ENCODE data around the gene IGFL2.
A peak's percentile ranks its signal among the peaks of the same experiment; 100 is the strongest.

Gene IGFL2

DNA sequence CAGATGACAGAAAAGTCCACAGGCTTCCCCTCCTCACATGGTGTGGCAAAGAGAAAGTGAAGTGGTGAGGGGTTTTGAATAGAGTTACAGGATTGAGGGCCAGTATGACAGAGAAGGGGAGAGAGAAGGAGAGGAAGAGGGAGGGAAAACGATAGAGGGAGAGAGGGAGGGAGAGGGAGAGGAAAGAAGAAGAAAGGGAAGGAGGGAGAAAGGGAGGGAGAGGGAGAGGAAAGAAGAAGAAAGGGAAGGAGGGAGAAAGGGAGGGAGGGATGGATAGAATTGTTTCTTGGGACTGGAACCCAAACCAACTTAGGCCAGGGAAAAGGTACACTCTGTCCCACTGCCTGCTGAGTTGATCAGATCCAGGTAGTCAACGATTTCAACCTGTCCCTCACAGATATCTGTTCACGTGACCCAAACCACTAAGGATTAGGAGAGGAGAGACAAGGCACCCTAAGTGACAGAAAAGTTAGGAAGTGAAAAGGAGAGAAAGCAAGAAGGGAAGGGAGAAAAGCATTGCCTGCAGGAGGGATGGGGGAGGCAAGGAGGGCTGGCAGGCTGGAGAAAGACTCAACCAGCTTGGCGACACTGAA lies 15.4 kb upstream of the IGFL2 start:
- Histone ChIP-seq H3K14ac (ENCODE audit: low read length in 2 of 2) (peak overlapping the region in 1 of 2 experiments; percentile 84), H3K27me3 (ENCODE audit: control insufficient read depth in 1 of 2, insufficient read depth in 1 of 2, low read length in 2 of 2) (no peaks in the 10 kb centered on the region), H3K9me3 (ENCODE audit: control insufficient read depth, low read length) (no peaks in the 10 kb centered on the region), H3K4me1 (ENCODE audit: control insufficient read depth, insufficient read depth, low read depth, low read length) (peaks cover 2% of the 10 kb centered on the region), H3K4me3 (ENCODE audit: insufficient read depth in 1 of 2, low read depth in 1 of 2, low read length in 2 of 2) (peak overlapping the region in 1 of 2 experiments; percentile 43), H2BK15ac (ENCODE audit: low read depth, poor library complexity, severe bottlenecking) (peak overlapping the region; percentile 26), H3K4me2 (ENCODE audit: low read length, poor library complexity, severe bottlenecking) (peak overlapping the region; percentile 41), H3K18ac (ENCODE audit: low read depth in 1 of 2, low read length in 2 of 2) (peak overlapping the region; percentile 90 to 96), H4K91ac (ENCODE audit: low read length) (peak overlapping the region; percentile 90), H2BK12ac (ENCODE audit: low read length in 2 of 2) (peak overlapping the region; percentile 1 to 79), H3K36me3 (ENCODE audit: control insufficient read depth in 1 of 2, insufficient read depth in 2 of 2, low read depth in 1 of 2, low read length in 2 of 2) (no peaks in the 10 kb centered on the region), H3K9ac (ENCODE audit: low read length) (peak overlapping the region; percentile 83), H3K79me1 (replicated peaks; ENCODE audit: low read length, poor library complexity, severe bottlenecking) (no peaks in the 10 kb centered on the region), H3K4ac (ENCODE audit: low read depth in 1 of 2, low read length in 2 of 2) (peak overlapping the region; percentile 61 to 94), H2AK5ac (ENCODE audit: low read length, severe bottlenecking) (peak overlapping the region; percentile 86), H3K23ac (ENCODE audit: low read length in 2 of 2) (no peak overlapping the region), H2BK5ac (ENCODE audit: low read depth, low read length, poor library complexity, severe bottlenecking) (peak overlapping the region; percentile 91), H2BK120ac (ENCODE audit: low read depth, low read length) (peak overlapping the region; percentile 80), H2AFZ (ENCODE audit: low read depth, low read length) (no peak overlapping the region), H3K27ac (ENCODE audit: low read length, poor library complexity, severe bottlenecking) (peak overlapping the region; percentile 99), H4K8ac (ENCODE audit: low read length) (peak overlapping the region; percentile 95)
- 89% methylated on average over 3 of the region's 4 CpGs for WGBS
- DNase-seq: no peak

DNA sequence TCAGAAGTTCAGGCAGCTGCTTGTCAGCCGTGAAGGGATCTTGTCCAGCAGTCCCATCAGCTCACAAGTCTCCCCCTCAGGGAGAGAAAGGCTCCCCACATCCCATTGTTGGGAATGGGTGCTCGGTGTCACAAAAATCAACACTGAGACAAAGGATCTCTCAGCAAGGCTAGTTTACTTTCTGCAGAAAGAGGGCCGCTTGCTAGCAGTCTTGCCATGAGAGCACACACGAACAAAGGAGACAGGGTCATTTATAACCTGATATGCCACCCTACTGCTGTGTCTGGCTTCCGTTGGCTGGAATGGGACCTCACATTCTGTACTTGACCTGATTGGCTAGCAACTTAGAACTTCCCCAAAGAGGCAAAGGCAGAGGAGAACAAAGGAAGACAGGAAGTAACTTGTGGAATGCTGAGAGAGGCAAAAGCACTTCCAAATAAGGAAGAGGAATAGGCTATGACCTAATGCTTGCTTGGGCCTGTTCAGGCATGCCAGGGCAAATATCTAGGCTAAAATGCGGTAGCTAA lies 14.9 kb upstream of the IGFL2 start:
- H4K8ac ChIP-seq (ENCODE audit: low read length): peak overlapping the region; percentile 95
- peak overlapping the region; percentile 86 for H2AK5ac ChIP-seq (ENCODE audit: low read length, severe bottlenecking)
- peak overlapping the region; percentile 1 to 79 for H2BK12ac ChIP-seq (ENCODE audit: low read length in 2 of 2)
- H3K4ac ChIP-seq (ENCODE audit: low read depth in 1 of 2, low read length in 2 of 2): peak overlapping the region; percentile 61 to 94
- H3K14ac ChIP-seq (ENCODE audit: low read length in 2 of 2): peak overlapping the region in 1 of 2 experiments; percentile 84
- H3K4me1 ChIP-seq (ENCODE audit: control insufficient read depth, insufficient read depth, low read depth, low read length): peaks cover 2% of the 10 kb centered on the region
- H3K4me3 ChIP-seq (ENCODE audit: insufficient read depth in 1 of 2, low read depth in 1 of 2, low read length in 2 of 2): peak overlapping the region in 1 of 2 experiments; percentile 43
- no peaks in the 10 kb centered on the region for H3K36me3 ChIP-seq (ENCODE audit: control insufficient read depth in 1 of 2, insufficient read depth in 2 of 2, low read depth in 1 of 2, low read length in 2 of 2)
- WGBS: 50% methylated on average over 6 of the region's 6 CpGs
- no peaks in the 10 kb centered on the region for H3K9me3 ChIP-seq (ENCODE audit: control insufficient read depth, low read length)
- peak; percentile 87 for DNase-seq
- H4K91ac ChIP-seq (ENCODE audit: low read length): peak overlapping the region; percentile 90
- peak overlapping the region; percentile 83 for H3K9ac ChIP-seq (ENCODE audit: low read length)
- no peak overlapping the region for H3K23ac ChIP-seq (ENCODE audit: low read length in 2 of 2)
- peak overlapping the region; percentile 80 for H2BK120ac ChIP-seq (ENCODE audit: low read depth, low read length)
- H3K4me2 ChIP-seq (ENCODE audit: low read length, poor library complexity, severe bottlenecking): no peak overlapping the region
- no peak overlapping the region for H2BK15ac ChIP-seq (ENCODE audit: low read depth, poor library complexity, severe bottlenecking)
- H3K27me3 ChIP-seq (ENCODE audit: control insufficient read depth in 1 of 2, insufficient read depth in 1 of 2, low read length in 2 of 2): no peaks in the 10 kb centered on the region
- peak overlapping the region; percentile 99 for H3K27ac ChIP-seq (ENCODE audit: low read length, poor library complexity, severe bottlenecking)
- no peaks in the 10 kb centered on the region for H3K79me1 ChIP-seq (replicated peaks; ENCODE audit: low read length, poor library complexity, severe bottlenecking)
- H2AFZ ChIP-seq (ENCODE audit: low read depth, low read length): no peak overlapping the region
- peak overlapping the region; percentile 69 for H2BK5ac ChIP-seq (ENCODE audit: low read depth, low read length, poor library complexity, severe bottlenecking)
- H3K18ac ChIP-seq (ENCODE audit: low read depth in 1 of 2, low read length in 2 of 2): peak overlapping the region; percentile 90 to 96

DNA sequence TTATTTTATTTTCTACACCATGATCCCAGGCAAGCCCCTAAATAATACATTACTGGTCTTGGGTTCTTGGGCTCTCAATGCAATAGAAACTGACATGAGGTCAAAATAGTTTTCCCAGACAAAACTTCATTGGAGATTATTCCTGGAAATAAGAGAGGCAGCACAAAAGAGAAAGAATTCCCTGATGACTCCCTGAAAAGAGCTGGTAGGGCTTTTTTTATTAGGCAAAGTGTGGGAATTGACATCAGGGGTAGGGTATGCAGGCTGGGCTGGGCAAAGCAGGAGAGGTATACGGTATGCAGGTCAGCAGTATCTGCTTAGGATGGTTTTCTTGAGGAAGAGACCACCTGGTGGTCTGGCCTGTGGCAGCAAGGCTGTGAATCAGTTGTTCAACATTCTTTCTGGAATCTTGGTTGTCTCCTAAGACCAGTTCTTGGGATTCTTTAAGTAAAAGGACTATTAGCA lies 14.2 kb upstream of the IGFL2 start:
- Histone ChIP-seq H2AK5ac (ENCODE audit: low read length, severe bottlenecking) (peak overlapping the region; percentile 99), H3K27ac (ENCODE audit: low read length, poor library complexity, severe bottlenecking) (peak overlapping the region; percentile 99), H3K36me3 (ENCODE audit: control insufficient read depth in 1 of 2, insufficient read depth in 2 of 2, low read depth in 1 of 2, low read length in 2 of 2) (no peaks in the 10 kb centered on the region), H3K18ac (ENCODE audit: low read depth in 1 of 2, low read length in 2 of 2) (peak overlapping the region; percentile 98 to 99), H3K4me1 (ENCODE audit: control insufficient read depth, insufficient read depth, low read depth, low read length) (peaks cover 2% of the 10 kb centered on the region), H4K8ac (ENCODE audit: low read length) (peak overlapping the region; percentile 90), H3K9me3 (ENCODE audit: control insufficient read depth, low read length) (no peaks in the 10 kb centered on the region), H3K4me3 (ENCODE audit: insufficient read depth in 1 of 2, low read depth in 1 of 2, low read length in 2 of 2) (peak overlapping the region in 1 of 2 experiments; percentile 27), H2BK12ac (ENCODE audit: low read length in 2 of 2) (peak overlapping the region; percentile 99), H2AFZ (ENCODE audit: low read depth, low read length) (no peak overlapping the region), H3K9ac (ENCODE audit: low read length) (peak overlapping the region; percentile 83), H3K23ac (ENCODE audit: low read length in 2 of 2) (peak overlapping the region in 1 of 2 experiments; percentile 53), H2BK15ac (ENCODE audit: low read depth, poor library complexity, severe bottlenecking) (peak overlapping the region; percentile 63), H4K91ac (ENCODE audit: low read length) (peak overlapping the region; percentile 99), H3K4ac (ENCODE audit: low read depth in 1 of 2, low read length in 2 of 2) (peak overlapping the region; percentile 91 to 96), H3K27me3 (ENCODE audit: control insufficient read depth in 1 of 2, insufficient read depth in 1 of 2, low read length in 2 of 2) (no peaks in the 10 kb centered on the region), H2BK120ac (ENCODE audit: low read depth, low read length) (peak overlapping the region; percentile 99), H3K4me2 (ENCODE audit: low read length, poor library complexity, severe bottlenecking) (no peak overlapping the region), H3K14ac (ENCODE audit: low read length in 2 of 2) (no peak overlapping the region), H2BK5ac (ENCODE audit: low read depth, low read length, poor library complexity, severe bottlenecking) (peak overlapping the region; percentile 100), H3K79me1 (replicated peaks; ENCODE audit: low read length, poor library complexity, severe bottlenecking) (no peaks in the 10 kb centered on the region)
- WGBS: 75% methylated on average over 1 of the region's 1 CpG
- no peak for DNase-seq

DNA sequence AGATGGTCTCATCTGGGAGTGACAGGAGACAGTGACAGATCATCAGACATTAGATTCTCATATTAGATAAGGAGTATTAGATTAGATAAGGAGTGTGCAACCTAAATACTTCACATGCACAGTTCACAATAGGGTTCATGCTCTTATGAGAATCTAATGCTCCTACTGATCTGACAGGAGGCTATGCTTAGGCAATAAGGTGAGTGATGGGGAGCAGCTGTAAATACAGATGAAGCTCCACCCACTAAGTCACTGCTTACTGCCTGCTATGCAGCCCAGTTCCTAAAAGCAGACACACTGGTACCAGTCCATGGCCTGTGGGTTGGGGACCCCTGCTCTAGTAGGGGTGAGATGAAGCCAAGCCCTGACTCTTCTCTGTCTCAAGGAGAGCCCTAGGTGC lies 13.5 kb upstream of the IGFL2 start:
- H2BK15ac ChIP-seq (ENCODE audit: low read depth, poor library complexity, severe bottlenecking): peak overlapping the region; percentile 2

More for the DNA sequence above, 13.5 kb upstream of the IGFL2 start:
- Histone ChIP-seq H3K79me1 (replicated peaks; ENCODE audit: low read length, poor library complexity, severe bottlenecking) (no peaks in the 10 kb centered on the region), H3K27ac (ENCODE audit: low read length, poor library complexity, severe bottlenecking) (peak overlapping the region; percentile 99), H3K9me3 (ENCODE audit: control insufficient read depth, low read length) (no peaks in the 10 kb centered on the region), H3K9ac (ENCODE audit: low read length) (no peak overlapping the region), H4K8ac (ENCODE audit: low read length) (peak overlapping the region; percentile 78), H4K91ac (ENCODE audit: low read length) (peak overlapping the region; percentile 95), H3K27me3 (ENCODE audit: control insufficient read depth in 1 of 2, insufficient read depth in 1 of 2, low read length in 2 of 2) (no peaks in the 10 kb centered on the region), H3K4me3 (ENCODE audit: insufficient read depth in 1 of 2, low read depth in 1 of 2, low read length in 2 of 2) (no peak overlapping the region), H3K18ac (ENCODE audit: low read depth in 1 of 2, low read length in 2 of 2) (peak overlapping the region; percentile 58 to 63), H3K4me1 (ENCODE audit: control insufficient read depth, insufficient read depth, low read depth, low read length) (peaks cover 2% of the 10 kb centered on the region), H2BK120ac (ENCODE audit: low read depth, low read length) (peak overlapping the region; percentile 7), H3K36me3 (ENCODE audit: control insufficient read depth in 1 of 2, insufficient read depth in 2 of 2, low read depth in 1 of 2, low read length in 2 of 2) (no peaks in the 10 kb centered on the region), H2AK5ac (ENCODE audit: low read length, severe bottlenecking) (peak overlapping the region; percentile 66), H3K14ac (ENCODE audit: low read length in 2 of 2) (peak overlapping the region in 1 of 2 experiments; percentile 53), H2BK5ac (ENCODE audit: low read depth, low read length, poor library complexity, severe bottlenecking) (peak overlapping the region; percentile 100), H3K4ac (ENCODE audit: low read depth in 1 of 2, low read length in 2 of 2) (peak overlapping the region; percentile 2 to 93), H3K4me2 (ENCODE audit: low read length, poor library complexity, severe bottlenecking) (no peak overlapping the region), H2BK12ac (ENCODE audit: low read length in 2 of 2) (peak overlapping the region; percentile 12 to 95), H3K23ac (ENCODE audit: low read length in 2 of 2) (no peak overlapping the region), H2AFZ (ENCODE audit: low read depth, low read length) (no peak overlapping the region)
- DNase-seq: peak; percentile 55

All from mesenchymal stem cell (in vitro differentiated cells and primary cell).